HUES64 (cell line): Measurements from ENCODE around the gene ICE2.

Source experiments
- H3K27ac ChIP-seq: 2 replicates; pipeline ENCODE4 v1.7.0; 2013; ENCODE audit warnings: low read depth, low read length, inconsistent platforms
- H3K27me3 ChIP-seq: 2 replicates; pipeline ENCODE4 v1.6.1; 2013; ENCODE audit warnings: mild to moderate bottlenecking, low read length; ENCODE audit not compliant: insufficient read depth
- H3K36me3 ChIP-seq: 2 replicates; pipeline ENCODE4 v1.6.1; 2013; ENCODE audit warnings: mild to moderate bottlenecking, low read length; ENCODE audit not compliant: insufficient read depth
- H3K4me1 ChIP-seq: 2 replicates; pipeline ENCODE4 v1.6.1; 2013; ENCODE audit warnings: mild to moderate bottlenecking, low read length, moderate library complexity; ENCODE audit not compliant: insufficient read depth
- H3K4me3 ChIP-seq: 2 replicates; pipeline ENCODE4 v1.5.1; 2013; ENCODE audit warnings: mild to moderate bottlenecking, low read length, moderate library complexity
- H3K9ac ChIP-seq: 2 replicates; pipeline ENCODE4 v1.6.1; 2013; ENCODE audit warnings: mild to moderate bottlenecking, low read depth, low read length
- H3K9me3 ChIP-seq: 2 replicates; pipeline ENCODE4 v1.6.1; 2013; ENCODE audit warnings: low read depth, low read length; ENCODE audit not compliant: insufficient read depth
- WGBS: fragments of 150-250, 120-280 bp; methylation state at CpG from one replicate; pipeline ENCODE4 v1.1.7; 2013; ENCODE audit warnings: missing lambda C conversion rate; 5-methylcytosine and 5-hydroxymethylcytosine counted together

ICE2 gene

DNA sequence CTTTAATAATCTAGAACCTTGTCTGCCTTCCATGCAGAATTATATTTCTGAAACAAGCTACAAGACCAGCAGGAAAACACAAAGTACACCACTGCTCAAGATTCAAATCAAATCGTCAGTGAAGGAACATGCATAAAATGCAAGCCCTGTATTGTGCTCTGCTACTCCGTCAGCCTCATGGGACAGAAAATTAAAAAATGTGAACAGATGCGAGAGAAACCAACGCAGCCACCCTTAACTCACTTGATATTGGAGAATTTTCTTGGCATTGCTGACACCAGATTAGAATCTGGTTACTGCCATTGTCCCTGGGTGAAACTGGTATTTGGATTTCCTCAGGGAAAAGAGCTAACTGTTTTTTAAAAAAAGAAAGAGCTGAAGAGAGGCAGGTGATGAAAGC is 104.7 kb downstream of the ICE2 start:
- H3K36me3 ChIP-seq: peaks cover 69% of the 10 kb centered on the region
- peak overlapping the region; percentile 63 for H3K27ac ChIP-seq
- peaks cover 25% of the 10 kb centered on the region for H3K4me1 ChIP-seq
- WGBS: 89% methylated on average over 4 of the region's 4 CpGs
- no peak overlapping the region for H3K4me3 ChIP-seq
- no peaks in the 10 kb centered on the region for H3K9me3 ChIP-seq
- peak overlapping the region; percentile 58 for H3K9ac ChIP-seq
- H3K27me3 ChIP-seq: no peaks in the 10 kb centered on the region

DNA sequence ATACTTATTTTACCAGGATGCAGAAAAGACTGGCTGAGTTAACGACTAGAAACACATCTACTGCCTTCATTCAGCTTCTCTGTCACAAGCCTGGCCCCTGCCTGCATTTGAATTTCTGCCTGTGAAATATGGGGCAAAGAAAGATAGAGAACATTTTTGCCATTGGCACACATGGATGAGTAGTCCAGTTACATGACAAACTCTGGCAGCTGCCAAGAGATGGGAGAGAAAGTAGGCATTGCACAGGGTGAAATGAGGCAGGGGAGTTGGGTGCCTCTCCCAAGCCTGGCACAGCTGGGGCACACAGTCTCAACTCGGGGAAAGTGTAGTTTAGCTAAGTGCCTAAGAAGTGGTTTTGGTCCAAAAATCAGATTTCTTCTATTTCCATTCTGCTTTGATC is 105.2 kb downstream of the ICE2 start:
- H3K27ac ChIP-seq: no peak overlapping the region; the same call in none of the 2 replicates
- WGBS: 92% methylated on average over 2 of the region's 2 CpGs
- H3K4me1 ChIP-seq: peaks cover 25% of the 10 kb centered on the region
- H3K27me3 ChIP-seq: no peaks in the 10 kb centered on the region
- peaks cover 72% of the 10 kb centered on the region for H3K36me3 ChIP-seq
- no peak overlapping the region for H3K9ac ChIP-seq
- H3K9me3 ChIP-seq: no peaks in the 10 kb centered on the region
- no peak overlapping the region for H3K4me3 ChIP-seq

DNA sequence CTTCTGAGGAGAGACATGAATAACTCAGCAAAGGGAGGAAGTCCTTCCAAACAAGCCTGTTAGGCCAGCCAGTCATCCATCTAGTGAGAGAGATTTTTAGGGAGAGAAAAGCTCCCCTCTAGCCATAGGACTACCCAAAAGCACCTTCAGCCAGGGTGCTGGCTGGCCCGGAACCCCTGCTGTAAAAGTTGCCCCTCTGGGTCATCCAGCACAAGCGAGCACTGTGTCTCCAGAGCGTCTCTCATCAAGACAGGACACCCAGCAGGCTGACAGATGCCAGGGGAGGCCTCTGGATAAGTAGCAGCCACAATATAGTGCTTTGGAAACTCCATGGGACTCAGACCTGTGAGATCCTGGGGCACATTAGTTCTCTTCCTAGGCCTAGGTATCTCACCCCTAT is 105.6 kb downstream of the ICE2 start:
- peaks cover 74% of the 10 kb centered on the region for H3K36me3 ChIP-seq
- no peak overlapping the region for H3K9ac ChIP-seq
- H3K27ac ChIP-seq: no peak overlapping the region
- 96% methylated on average over 3 of the region's 3 CpGs for WGBS
- H3K9me3 ChIP-seq: no peaks in the 10 kb centered on the region
- no peak overlapping the region for H3K4me3 ChIP-seq
- H3K27me3 ChIP-seq: no peaks in the 10 kb centered on the region
- H3K4me1 ChIP-seq: peaks cover 25% of the 10 kb centered on the region

- Histone ChIP-seq H3K27ac (no peak overlapping the region), H3K36me3 (peaks cover 71% of the 10 kb centered on the region)
These were observed 106.2 kb downstream of the ICE2 start for GRCh38 chr15:60372756-60373155.

GRCh38 chr15:60372227-60372626 is 106.7 kb downstream of the ICE2 start:
- Histone ChIP-seq H3K27me3 (no peaks in the 10 kb centered on the region), H3K4me3 (no peak overlapping the region), H3K9me3 (no peaks in the 10 kb centered on the region), H3K36me3 (peaks cover 67% of the 10 kb centered on the region), H3K4me1 (peaks cover 25% of the 10 kb centered on the region), H3K9ac (no peak overlapping the region), H3K27ac (no peak overlapping the region)
- WGBS: 94% methylated on average over 4 of the region's 4 CpGs

More at GRCh38 chr15:60372756-60373155, 106.2 kb downstream of the ICE2 start:
- H3K9me3 ChIP-seq: no peaks in the 10 kb centered on the region
- H3K4me1 ChIP-seq: peaks cover 25% of the 10 kb centered on the region
- no peak overlapping the region for H3K9ac ChIP-seq
- no peaks in the 10 kb centered on the region for H3K27me3 ChIP-seq
- 90% methylated on average over 1 of the region's 1 CpG for WGBS
- no peak overlapping the region for H3K4me3 ChIP-seq

- H3K27ac ChIP-seq: no peak overlapping the region
- H3K9me3 ChIP-seq: no peaks in the 10 kb centered on the region
- peaks cover 59% of the 10 kb centered on the region for H3K36me3 ChIP-seq
- H3K27me3 ChIP-seq: no peaks in the 10 kb centered on the region
- H3K9ac ChIP-seq: no peak overlapping the region
- WGBS: 93% methylated on average over 20 of the region's 20 CpGs
- no peak overlapping the region for H3K4me3 ChIP-seq
- H3K4me1 ChIP-seq: peaks cover 20% of the 10 kb centered on the region
These were observed 107.5 kb downstream of the ICE2 start for GRCh38 chr15:60371175-60372051.

DNA sequence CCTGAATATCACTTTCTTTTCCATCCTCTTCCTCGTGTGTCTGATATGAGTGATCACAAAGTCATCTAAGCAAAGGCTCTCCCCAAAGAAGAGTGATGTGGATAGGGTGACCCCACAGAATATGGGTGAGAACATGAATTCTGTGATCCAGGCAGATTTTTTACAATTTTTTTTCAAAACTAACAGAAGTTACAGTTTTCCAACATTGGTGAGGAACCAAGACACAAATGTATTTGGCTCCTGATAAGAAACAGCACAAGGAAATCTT is 108.1 kb downstream of the ICE2 start:
- Histone ChIP-seq H3K4me3 (no peak overlapping the region), H3K9me3 (no peaks in the 10 kb centered on the region), H3K4me1 (peaks cover 19% of the 10 kb centered on the region), H3K27me3 (no peaks in the 10 kb centered on the region), H3K27ac (no peak overlapping the region), H3K9ac (no peak overlapping the region), H3K36me3 (peaks cover 57% of the 10 kb centered on the region)
- 100% methylated on average over 1 of the region's 1 CpG for WGBS

DNA sequence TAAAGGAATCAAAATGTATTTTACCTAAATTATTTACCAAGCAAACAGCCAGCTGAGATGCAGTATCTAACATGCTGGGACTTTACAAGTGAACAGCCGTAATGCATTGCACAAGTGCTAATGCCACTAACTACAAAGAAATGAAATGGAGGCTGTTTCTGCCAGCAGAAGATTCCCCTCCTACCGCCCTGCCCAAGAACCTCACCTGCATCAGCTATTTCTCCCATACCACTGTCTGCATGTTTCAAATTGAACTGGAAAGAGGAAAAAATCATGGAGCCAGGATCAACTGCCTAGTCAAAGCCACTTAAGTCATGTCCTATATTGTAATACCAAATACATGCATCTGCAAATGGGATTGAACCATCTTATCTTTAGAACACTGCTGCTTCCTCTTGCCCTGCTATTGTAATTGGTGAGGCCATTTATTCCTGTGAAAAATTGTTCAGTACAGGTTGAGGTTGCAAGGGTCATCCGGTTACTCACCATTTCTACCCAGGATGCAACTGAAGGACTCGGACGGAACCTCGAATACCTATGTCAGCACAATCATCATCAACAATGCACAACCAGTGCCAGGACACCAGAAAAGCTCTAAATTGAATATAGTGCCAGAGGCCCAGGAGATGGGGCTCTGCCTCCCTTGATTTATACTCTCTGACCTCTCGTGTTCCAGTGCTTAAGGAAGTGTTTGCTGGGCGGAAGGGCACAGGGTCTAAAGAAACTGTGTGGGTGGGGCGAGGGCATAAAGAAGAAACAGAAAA is 108.7 kb downstream of the ICE2 start:
- Histone ChIP-seq H3K27me3 (no peaks in the 10 kb centered on the region), H3K9ac (no peak overlapping the region), H3K4me1 (peaks cover 14% of the 10 kb centered on the region), H3K27ac (no peak overlapping the region), H3K36me3 (peaks cover 60% of the 10 kb centered on the region), H3K9me3 (no peaks in the 10 kb centered on the region), H3K4me3 (no peak overlapping the region)
- 96% methylated on average over 9 of the region's 9 CpGs for WGBS

DNA sequence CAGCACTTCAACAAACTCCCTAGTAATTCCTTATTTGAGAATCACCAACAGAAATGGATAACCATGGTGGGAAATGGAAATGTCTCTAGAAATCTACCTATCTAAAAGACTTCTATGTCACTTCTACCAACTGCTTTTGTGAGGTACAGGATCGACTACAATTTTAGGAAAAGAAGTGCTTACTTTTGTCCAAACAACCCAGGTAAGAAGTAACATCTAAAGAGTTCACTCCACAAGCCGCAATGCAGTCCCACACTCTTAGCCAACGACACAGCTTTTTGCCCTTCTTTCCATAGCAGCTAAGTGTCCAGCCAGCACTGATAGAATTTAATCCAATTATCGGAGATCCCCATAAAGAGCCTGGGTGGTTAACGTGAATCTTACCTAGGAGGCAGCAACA is 109.2 kb downstream of the ICE2 start:
- Histone ChIP-seq H3K36me3 (peaks cover 65% of the 10 kb centered on the region), H3K4me3 (no peak overlapping the region), H3K9ac (no peak overlapping the region), H3K27me3 (no peaks in the 10 kb centered on the region), H3K27ac (no peak overlapping the region), H3K9me3 (no peaks in the 10 kb centered on the region), H3K4me1 (peaks cover 9% of the 10 kb centered on the region)
- WGBS: 96% methylated on average over 5 of the region's 5 CpGs
